ENCODE results near the gene MYL3.

- TF ChIP-seq ZNF274 (IDR thresholded peaks at IDR 0.05; ENCODE audit: low read depth, low read length) (no peak), YY1 (IDR thresholded peaks at IDR 0.05; ENCODE audit: insufficient read depth, insufficient read length) (no peak)
Measured at GRCh38 chr3:46860017-46860809, 3.0 kb downstream of the MYL3 start.
